K562 (cell line): ENCODE results near the gene GNA15. TPM values are rescaled to one million over a fixed set of nuclear protein-coding genes. Genes with fewer than 3 reads are reported as not detected.

Experiments used
- ATAC-seq: fragments of 200-7000 bp; cut with Tn5 transposase; 3 replicates; pipeline ENCODE4 v1.9.1; 2020; ENCODE audit warnings: moderate library complexity
- BruUV-seq: library from RNA; stranded (reverse); fragments of 400-500 nt; replicated peaks from 2 replicates; lab custom pipeline; 2021; lab: Mats Ljungman, UMichigan
- CTCF ChIA-PET: fragments of 300-600 bp; formaldehyde crosslinking; extraction: SDS; loops from one replicate; lab custom pipeline; 2021; ENCODE audit warnings: low intra/inter-chr PET ratio; lab: Yijun Ruan, JAX
- POLR2A ChIA-PET: fragments of 300-600, 350-650 bp; sonication (Branson Sonifier 250); formaldehyde crosslinking; extraction: SDS; loops from one replicate; lab custom pipeline; 2021; ENCODE audit warnings: antibody characterized with exemption, inconsistent platforms; lab: Yijun Ruan, JAX
- DNase-seq, 4 experiments: peaks; one replicate each; pipeline versions ENCODE4 v3.0.0 to v3.0.0-alpha.2; 2011 to 2018; ENCODE audit warnings: low spot score in 3 of 4, mixed read lengths in 3 of 4; ENCODE audit errors: extremely low read depth in 1 of 4
- FAIRE-seq: peaks from 2 replicates; lab custom pipeline; 2011; peaks lifted over from hg19 to GRCh38; lab: Jason Lieb, UNC
- H2AFZ ChIP-seq: 2 replicates; pipeline ENCODE4 v1.6.0; 2011; ENCODE audit warnings: low read depth, low read length, control low read depth, inconsistent platforms
- H3K27ac ChIP-seq: fragments of 200-600 bp; 3 replicates; pipeline ENCODE4 v1.8.0; 2011; ENCODE audit warnings: low read depth, mild to moderate bottlenecking, control low read depth, inconsistent platforms, low read length, moderate library complexity, mixed read lengths; ENCODE audit errors: extremely low read depth
- H3K27me3 ChIP-seq, 2 experiments: fragments of 300-600 bp in 1 of 2; 2 replicates in 1 of 2; 3 replicates in 1 of 2; pipeline versions ENCODE4 v1.6.0 to v1.8.0; 2011; ENCODE audit warnings: inconsistent platforms in 2 of 2, low read length in 2 of 2, mild to moderate bottlenecking in 1 of 2, mixed read lengths in 1 of 2, moderate library complexity in 1 of 2; ENCODE audit not compliant: control insufficient read depth in 2 of 2, insufficient read depth in 2 of 2
- H3K36me3 ChIP-seq: fragments of 300-600 bp; 3 replicates; pipeline ENCODE4 v1.8.0; 2011; ENCODE audit warnings: mild to moderate bottlenecking, low read length, inconsistent platforms; ENCODE audit not compliant: control insufficient read depth, insufficient read depth
- H3K4me1 ChIP-seq, 2 experiments: fragments of 200-600 bp in 1 of 2; replicated peaks in 1 of 2; 2 replicates in 1 of 2; 3 replicates in 1 of 2; pipeline versions ENCODE4 v1.5.1 to v1.8.0; 2011; ENCODE audit warnings: inconsistent platforms in 2 of 2, low read length in 2 of 2, mild to moderate bottlenecking in 1 of 2, mixed read lengths in 1 of 2, moderate library complexity in 1 of 2; ENCODE audit not compliant: control insufficient read depth in 2 of 2, insufficient read depth in 2 of 2
- H3K4me2 ChIP-seq: 2 replicates; pipeline ENCODE4 v1.6.1; 2011; ENCODE audit warnings: low read length, control low read depth, inconsistent platforms, mixed read lengths; ENCODE audit not compliant: insufficient read depth
- H3K4me3 ChIP-seq: fragments of 200-600 bp; sonication (generic), shearing (Covaris generic); 2 replicates; pipeline ENCODE4 v1.5.1; 2016; ENCODE audit warnings: control low read depth, inconsistent platforms
- H3K79me2 ChIP-seq: fragments of 200-600 bp; 3 replicates; pipeline ENCODE4 v1.8.0; 2011; ENCODE audit warnings: low read length, inconsistent platforms; ENCODE audit not compliant: control insufficient read depth, insufficient read depth
- H3K9ac ChIP-seq, 2 experiments: 2 replicates each; pipeline versions ENCODE4 v1.6.0 to v1.6.1; 2011; ENCODE audit warnings: low read depth in 2 of 2, low read length in 2 of 2, control low read depth in 1 of 2, inconsistent platforms in 1 of 2, mild to moderate bottlenecking in 1 of 2, mixed read lengths in 1 of 2; ENCODE audit not compliant: insufficient read depth in 1 of 2
- H3K9me1 ChIP-seq: one replicate; pipeline ENCODE4 v1.6.0; 2011; ENCODE audit warnings: inconsistent platforms, mild to moderate bottlenecking, low read length, moderate library complexity; ENCODE audit not compliant: control insufficient read depth, insufficient read depth
- H3K9me3 ChIP-seq: replicated peaks from 2 replicates; pipeline ENCODE4 v1.5.1; 2011; ENCODE audit warnings: low read depth, low read length, inconsistent platforms; ENCODE audit not compliant: control insufficient read depth, insufficient read depth
- H4K20me1 ChIP-seq: replicated peaks from 2 replicates; pipeline ENCODE4 v1.6.1; 2011; ENCODE audit warnings: low read length, inconsistent platforms, mixed read lengths; ENCODE audit not compliant: control insufficient read depth, insufficient read depth
- CHD1 ChIP-seq: fragments of 200-600 bp; sonication (generic); IDR thresholded peaks from one replicate; pipeline ENCODE4 v1.6.1; 2012; ENCODE audit warnings: mild to moderate bottlenecking, moderate library complexity, low read length, inconsistent platforms
- DPF2 ChIP-seq: fragments of 450-650 bp; IDR thresholded peaks from 2 replicates; pipeline ENCODE4 v1.6.1; 2016
- FOSL1 ChIP-seq: fragments of 200-800 bp; sonication (Bioruptor generic); conservative IDR thresholded peaks from 2 replicates; pipeline ENCODE4 v1.6.1; 2016; ENCODE audit warnings: missing genetic modification characterization, missing compliant biosample characterization
- ID3 ChIP-seq, 2 experiments: fragments of 250-450 bp in 1 of 2; fragments of 450-650 bp in 1 of 2; sonication (Bioruptor Pico) in 1 of 2; IDR thresholded peaks; 2 replicates each; pipeline versions ENCODE4 v1.6.1 to v1.8.0; 2016 to 2021; ENCODE audit warnings: mild to moderate bottlenecking in 2 of 2, moderate library complexity in 2 of 2, missing compliant biosample characterization in 1 of 2, missing genetic modification characterization in 1 of 2
- RBBP5 ChIP-seq: fragments of 200-600 bp; sonication (generic); IDR thresholded peaks from 2 replicates; pipeline ENCODE4 v1.6.1; 2012; ENCODE audit warnings: borderline replicate concordance, mild to moderate bottlenecking, low read length, control low read depth, inconsistent platforms; ENCODE audit not compliant: insufficient read depth, poor library complexity, severe bottlenecking
- RBFOX2 ChIP-seq: fragments of 200-400 bp; formaldehyde crosslinking; IDR thresholded peaks from 2 replicates; pipeline ENCODE4 v1.6.1; 2017; ENCODE audit warnings: low read depth, mild to moderate bottlenecking, low read length, moderate library complexity
- SAP30 ChIP-seq: fragments of 200-600 bp; sonication (generic); IDR thresholded peaks from 2 replicates; pipeline ENCODE4 v1.6.1; 2012; ENCODE audit warnings: borderline replicate concordance, low read depth, mild to moderate bottlenecking, moderate library complexity, low read length, control low read depth, inconsistent platforms; ENCODE audit not compliant: insufficient read depth, poor library complexity, severe bottlenecking
- SRSF3 ChIP-seq: fragments of 200-400 bp; formaldehyde crosslinking; IDR thresholded peaks from 2 replicates; pipeline ENCODE4 v1.6.1; 2016; ENCODE audit warnings: mild to moderate bottlenecking, low read length, moderate library complexity; ENCODE audit not compliant: insufficient read depth
- ZBTB1 ChIP-seq: sonication (generic); formaldehyde crosslinking; IDR thresholded peaks from 2 replicates; pipeline ENCODE4 v1.8.1; 2023; ENCODE audit warnings: missing genetic modification reagents, low read depth, mild to moderate bottlenecking, borderline replicate concordance
- WGBS: fragments of 100-300 bp; shearing (Covaris generic); methylation state at CpG from one replicate; pipeline ENCODE4 v1.1.6; 2016; ENCODE audit warnings: low coverage, mixed read lengths; ENCODE audit not compliant: insufficient coverage; ENCODE audit errors: missing lambda C conversion rate; 5-methylcytosine and 5-hydroxymethylcytosine counted together
- in situ Hi-C: fragments of 300-500 bp; cut with MboI; formaldehyde crosslinking; loops from 4 replicates; pipeline ENCODE4 v1.15.0; 2018; ENCODE audit warnings: inconsistent platforms, mixed read lengths
- intact Hi-C: fragments of 100-400 bp; cut with micrococcal nuclease; formaldehyde crosslinking; loops from 2 replicates; pipeline ENCODE4 v1.14.2; 2022
- polyA plus RNA-seq, 8 experiments: library from polyadenylated mRNA; depleted of rRNA in 4 of 8; stranded (reverse) in 5 of 8; unstranded in 3 of 8; fragments of >200 nt; fragmentation: Nextera tagmentation in 2 of 8; fragmentation: Illumina TruSeq in 1 of 8; extraction: Ambion mirVana in 2 of 8; extraction: Trizol in 1 of 8; gene quantifications; 2 replicates each; pipeline versions ENCODE4 v1.2.1 to v1.2.3, GENCODE V29; 2011 to 2014; ENCODE audit warnings: inconsistent platforms in 1 of 8, missing spikeins in 1 of 8
- total RNA-seq, 7 experiments: library from RNA; depleted of rRNA in 6 of 7; stranded (reverse); fragments of >200 nt in 6 of 7; fragmentation: Illumina TruSeq in 2 of 7; extraction: Trizol in 2 of 7; gene quantifications; 2 replicates each; pipeline versions ENCODE4 v1.2.1 to v1.2.3, GENCODE V29; 2011 to 2021; ENCODE audit warnings: low replicate concordance in 1 of 7
- TF ChIP-seq, protein P1 (sequence below): sonication (generic); formaldehyde crosslinking; IDR thresholded peaks from 2 replicates; pipeline ENCODE4 v1.8.0; 2022; ENCODE audit warnings: mild to moderate bottlenecking, low read depth, missing genetic modification reagents

The GNA15 gene
- total and polyA plus RNA-seq, 9 of the 15 experiments (the other 6 are each of a cell fraction or from before 2014, with no cell fraction given): 0.03 to 0.24 (median 0.11) TPM; not detected in 1

DNA sequence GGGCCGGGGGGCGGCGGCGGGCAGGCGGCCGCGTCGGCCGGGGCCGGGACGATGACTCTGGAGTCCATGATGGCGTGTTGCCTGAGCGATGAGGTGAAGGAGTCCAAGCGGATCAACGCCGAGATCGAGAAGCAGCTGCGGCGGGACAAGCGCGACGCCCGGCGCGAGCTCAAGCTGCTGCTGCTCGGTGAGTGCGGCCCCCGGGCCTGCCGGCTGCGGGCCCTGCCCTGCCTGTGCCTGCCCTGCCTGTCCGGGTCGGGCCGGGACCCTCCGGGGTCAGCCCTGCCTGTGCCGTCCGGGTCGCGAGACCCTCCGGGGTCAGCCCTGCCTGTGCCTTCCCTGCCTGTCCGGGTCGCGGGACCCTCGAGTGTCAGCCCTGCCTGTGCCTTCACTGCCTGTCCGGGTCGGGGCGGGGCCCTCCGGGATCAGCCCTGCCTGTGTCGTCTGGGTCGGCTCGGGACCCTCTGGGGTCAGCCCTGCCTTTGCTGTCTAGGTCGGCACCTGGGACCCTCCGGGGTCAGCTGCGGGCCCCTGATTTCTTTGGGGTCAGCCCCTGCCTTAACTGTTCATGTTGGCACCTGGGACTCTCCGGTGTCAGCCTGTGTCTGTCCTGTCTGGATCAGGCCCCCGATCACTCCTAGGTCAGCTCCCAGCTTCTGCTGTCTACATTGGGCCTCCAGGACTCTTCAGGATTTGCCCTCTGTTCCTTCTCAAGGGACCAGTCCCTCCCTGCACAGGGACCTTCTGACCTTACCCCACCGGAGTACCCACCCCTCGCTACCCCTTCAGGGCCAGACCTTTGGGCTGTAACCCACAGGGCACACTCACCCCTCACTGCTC is 41.0 kb upstream of the GNA15 start:
- Histone ChIP-seq H3K4me2 (peak overlapping the region; percentile 73), H3K4me1 (peaks cover 17 to 60% of the 10 kb centered on the region in 2 experiments; a peak in 4 of 5 replicates), H3K9me1 (peaks cover 3% of the 10 kb centered on the region), H3K79me2 (peaks cover 54% of the 10 kb centered on the region), H3K9ac (peak overlapping the region; percentile 72 to 99), H3K4me3 (peak overlapping the region; percentile 63), H3K36me3 (peaks cover 3% of the 10 kb centered on the region; the same call in 1 of the 3 replicates), H3K27me3 (no peaks in the 10 kb centered on the region), H4K20me1 (peaks cover 48% of the 10 kb centered on the region), H3K27ac (peak overlapping the region; percentile 52; the same call in 2 of the 3 replicates), H2AFZ (no peak overlapping the region), H3K9me3 (no peaks in the 10 kb centered on the region)
- no TSS peak for BruUV-seq
- DNase-seq (peak in 1 of 4 experiments; percentile 47), ATAC-seq (peak; percentile 33), FAIRE-seq (peak; percentile 23)
- in situ Hi-C loops (no loop called here), intact Hi-C loops (no loop called here)
- ChIA-PET CTCF (no interaction called here), POLR2A (interaction anchor here (0.6 to 1.1 kb wide), 2 partner anchors 14 to 55 kb away, joined by 3 read pairs; no protein-coding TSS in a partner anchor)
- 4% methylated on average over 34 of the region's 57 CpGs for WGBS
- TF ChIP-seq RBFOX2 (peak; percentile 9; the same call in 1 of the 2 replicates), SRSF3 (no peak), FOSL1 (tag) (no peak), SAP30 (peak; percentile 21), DPF2 (no peak), ZBTB1 (peak; percentile 12; the same call in 1 of the 2 replicates), ID3 (CRISPR knock-in tag; IDR thresholded peaks at IDR 0.05) (no peak), ID3 (tag; IDR thresholded peaks at IDR 0.05) (no peak), RBBP5 (peak; percentile 57), CHD1 (peak; percentile 88)
- TF ChIP-seq, protein P1, sequence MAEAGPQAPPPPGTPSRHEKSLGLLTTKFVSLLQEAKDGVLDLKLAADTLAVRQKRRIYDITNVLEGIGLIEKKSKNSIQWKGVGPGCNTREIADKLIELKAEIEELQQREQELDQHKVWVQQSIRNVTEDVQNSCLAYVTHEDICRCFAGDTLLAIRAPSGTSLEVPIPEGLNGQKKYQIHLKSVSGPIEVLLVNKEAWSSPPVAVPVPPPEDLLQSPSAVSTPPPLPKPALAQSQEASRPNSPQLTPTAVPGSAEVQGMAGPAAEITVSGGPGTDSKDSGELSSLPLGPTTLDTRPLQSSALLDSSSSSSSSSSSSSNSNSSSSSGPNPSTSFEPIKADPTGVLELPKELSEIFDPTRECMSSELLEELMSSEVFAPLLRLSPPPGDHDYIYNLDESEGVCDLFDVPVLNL (CRISPR knock-in tag): no peak
